ENCODE data around the gene GUCY1A2.
"Not testable (repeated sequence)": the region's sequence is repeated elsewhere in the genome, so short reads cannot be mapped to it uniquely, and the experiment has no call there.

GUCY1A2 gene

DNA sequence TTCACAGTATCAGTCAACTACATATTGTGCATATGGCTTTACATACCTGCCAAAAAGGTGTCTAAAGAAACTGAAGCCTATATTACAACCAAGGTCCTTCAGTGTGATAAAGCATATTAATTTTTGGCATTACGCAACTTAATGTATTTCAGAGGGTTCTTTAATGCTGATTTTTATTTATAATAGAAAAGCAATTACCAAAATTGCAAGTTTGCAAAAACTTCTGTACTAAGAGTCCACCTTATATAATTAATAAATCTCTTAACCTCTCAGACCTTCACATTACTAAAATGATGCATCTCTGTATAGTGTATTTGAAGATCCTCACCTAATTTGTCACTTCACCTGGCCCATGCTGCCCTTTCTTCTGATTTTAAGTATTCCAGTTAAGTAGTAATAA lies 128.6 kb downstream of the GUCY1A2 start:
- H3K9me3 ChIP-seq, result no peaks in the 10 kb centered on the region
- H3K4me1 ChIP-seq (ENCODE audit: control insufficient read depth in 1 of 2, insufficient read depth in 1 of 2, low read depth in 1 of 2, low read length in 1 of 2), result no peaks in the 10 kb centered on the region
- H3K27me3 ChIP-seq, result no peaks in the 10 kb centered on the region
- H3K36me3 ChIP-seq, result no peaks in the 10 kb centered on the region
- TF ChIP-seq CTCF (IDR thresholded peaks at IDR 0.05), result no peak
- no peak overlapping the region for H3K27ac ChIP-seq
- H3K4me3 ChIP-seq (ENCODE audit: low read depth in 1 of 2, low read length in 1 of 2), result no peak overlapping the region

DNA sequence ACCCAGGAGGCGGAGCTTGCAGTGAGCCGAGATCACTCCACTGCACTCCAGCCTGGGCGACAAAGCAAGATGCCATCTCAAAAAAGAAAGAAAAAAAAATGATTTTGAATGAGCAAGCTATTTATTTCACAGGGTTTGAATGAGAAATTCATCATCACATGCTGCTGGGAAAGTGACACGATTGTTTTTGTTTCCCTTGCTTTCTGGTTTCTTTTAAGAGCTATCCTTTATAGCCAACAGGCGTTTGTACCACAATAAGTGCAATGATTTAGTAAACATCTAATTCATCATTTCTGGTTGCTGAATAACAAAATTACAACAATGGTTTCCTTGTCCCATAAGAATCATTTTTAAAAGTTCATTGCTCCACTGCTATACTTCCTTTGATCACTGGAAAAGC lies 129.9 kb downstream of the GUCY1A2 start:
- H3K4me3 ChIP-seq (ENCODE audit: low read depth in 1 of 2, low read length in 1 of 2), result no peak overlapping the region
- TF ChIP-seq CTCF (IDR thresholded peaks at IDR 0.05), result no peak
- H3K9me3 ChIP-seq, result no peaks in the 10 kb centered on the region
- no peak overlapping the region for H3K27ac ChIP-seq
- H3K36me3 ChIP-seq, result no peaks in the 10 kb centered on the region
- no peaks in the 10 kb centered on the region for H3K4me1 ChIP-seq (ENCODE audit: control insufficient read depth in 1 of 2, insufficient read depth in 1 of 2, low read depth in 1 of 2, low read length in 1 of 2)
- H3K27me3 ChIP-seq, result no peaks in the 10 kb centered on the region

GRCh38 chr11:106883693-106884092 lies 134.6 kb downstream of the GUCY1A2 start:
- not testable (repeated sequence) for H3K27ac ChIP-seq; H3K27me3 ChIP-seq; H3K4me3 ChIP-seq (ENCODE audit: low read depth in 1 of 2, low read length in 1 of 2)

DNA sequence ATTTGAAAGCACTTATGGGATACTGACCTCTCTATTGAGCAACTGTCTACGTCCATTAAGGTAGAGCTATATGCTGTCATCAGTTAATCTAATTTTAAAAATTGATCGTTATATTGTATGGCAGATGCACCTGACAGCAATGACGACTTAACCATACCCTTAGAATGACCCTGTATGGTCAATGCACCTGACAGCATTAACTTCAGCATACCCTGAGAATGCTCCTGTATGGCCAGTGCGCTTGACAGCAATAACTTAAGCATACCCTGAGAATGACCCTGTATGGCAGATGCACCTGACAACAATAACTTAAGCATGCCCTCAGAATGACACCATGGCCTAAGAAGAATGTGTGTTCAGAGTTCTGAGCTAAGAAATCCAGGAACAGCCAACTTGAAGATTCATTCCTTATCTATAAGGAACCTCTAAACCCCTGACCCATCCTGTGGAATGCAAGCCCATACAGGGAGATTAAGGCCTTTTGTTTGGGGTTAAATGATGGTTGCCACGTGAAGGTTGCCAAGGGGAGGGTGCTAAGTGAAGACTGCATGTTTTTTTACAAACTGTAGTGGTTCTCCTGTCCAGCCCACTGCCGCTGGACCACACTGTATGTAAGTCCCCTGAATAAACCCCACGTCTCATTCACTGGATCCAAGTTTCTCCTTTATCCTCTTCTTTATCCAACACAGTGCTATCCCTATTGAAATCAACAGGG lies 138.3 kb downstream of the GUCY1A2 start:
- no peaks in the 10 kb centered on the region for H3K9me3 ChIP-seq
- H3K36me3 ChIP-seq, result no peaks in the 10 kb centered on the region
- H3K4me1 ChIP-seq (ENCODE audit: control insufficient read depth in 1 of 2, insufficient read depth in 1 of 2, low read depth in 1 of 2, low read length in 1 of 2), result no peaks in the 10 kb centered on the region
- H3K27ac ChIP-seq, result no peak overlapping the region
- no peaks in the 10 kb centered on the region for H3K27me3 ChIP-seq
- no peak overlapping the region for H3K4me3 ChIP-seq (ENCODE audit: low read depth in 1 of 2, low read length in 1 of 2)
- no peak for TF ChIP-seq CTCF (IDR thresholded peaks at IDR 0.05)

More at GRCh38 chr11:106883693-106884092, 134.6 kb downstream of the GUCY1A2 start:
- H3K9me3 ChIP-seq; H3K36me3 ChIP-seq; H3K4me1 ChIP-seq (ENCODE audit: control insufficient read depth in 1 of 2, insufficient read depth in 1 of 2, low read depth in 1 of 2, low read length in 1 of 2): not testable (repeated sequence)

- Histone ChIP-seq H3K27me3 (no peaks in the 10 kb centered on the region), H3K27ac (no peak overlapping the region), H3K4me3 (ENCODE audit: low read depth in 1 of 2, low read length in 1 of 2) (no peak overlapping the region), H3K36me3 (no peaks in the 10 kb centered on the region), H3K4me1 (ENCODE audit: control insufficient read depth in 1 of 2, insufficient read depth in 1 of 2, low read depth in 1 of 2, low read length in 1 of 2) (no peaks in the 10 kb centered on the region), H3K9me3 (no peaks in the 10 kb centered on the region)
- TF ChIP-seq CTCF (IDR thresholded peaks at IDR 0.05), result no peak
These were observed 139.2 kb downstream of the GUCY1A2 start for GRCh38 chr11:106879029-106879428.

DNA sequence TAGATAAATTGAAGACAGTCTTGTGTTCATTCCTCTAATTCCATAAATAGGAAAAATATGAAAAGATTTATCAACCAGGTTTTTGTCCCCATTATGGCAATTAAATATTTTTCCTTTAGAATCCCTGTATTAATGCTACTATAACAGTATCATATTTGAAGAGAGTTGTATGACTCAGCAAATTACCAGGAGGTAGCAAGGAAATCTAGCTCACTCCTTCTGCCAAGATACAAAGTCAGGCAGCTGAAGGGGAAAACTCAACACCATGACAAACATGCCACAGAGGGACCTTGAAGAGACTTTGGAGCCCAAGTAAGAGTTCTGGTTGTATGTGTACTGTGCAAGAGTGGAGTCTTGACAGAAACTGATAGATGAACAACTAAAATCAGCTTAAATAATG lies 143.3 kb downstream of the GUCY1A2 start:
- Histone ChIP-seq H3K4me1 (ENCODE audit: control insufficient read depth in 1 of 2, insufficient read depth in 1 of 2, low read depth in 1 of 2, low read length in 1 of 2) (no peaks in the 10 kb centered on the region), H3K36me3 (no peaks in the 10 kb centered on the region), H3K4me3 (ENCODE audit: low read depth in 1 of 2, low read length in 1 of 2) (no peak overlapping the region), H3K27ac (no peak overlapping the region), H3K27me3 (no peaks in the 10 kb centered on the region), H3K9me3 (no peaks in the 10 kb centered on the region)
- no peak for TF ChIP-seq CTCF (IDR thresholded peaks at IDR 0.05)
